Measurements from ENCODE around the gene RGS7. TPM values are rescaled to one million over a fixed set of nuclear protein-coding genes. Genes with fewer than 3 reads are reported as not detected.

RGS7 gene
- total and polyA plus RNA-seq, 2 of the 4 experiments (the other 2 are of a cell fraction), result 0.58 to 0.72 TPM

- Histone ChIP-seq H3K56ac (ENCODE audit: extremely low read depth, insufficient read depth, low read length) (no peak overlapping the region), H4K20me1 (ENCODE audit: insufficient read depth, low read length) (no peaks in the 10 kb centered on the region), H2BK20ac (ENCODE audit: low read depth, low read length) (no peak overlapping the region), H3K4me1 (ENCODE audit: control insufficient read depth, insufficient read depth, low read length) (peaks cover 4% of the 10 kb centered on the region; the same call in 1 of the 2 replicates), H3K18ac (ENCODE audit: low read depth, low read length) (no peak overlapping the region), H3K4ac (ENCODE audit: low read depth, low read length) (no peak overlapping the region), H2AFZ (replicated peaks; ENCODE audit: low read length, poor library complexity) (no peak overlapping the region), H3K9ac (ENCODE audit: low read depth, low read length) (no peak overlapping the region), H3K23ac (ENCODE audit: low read depth, low read length) (no peak overlapping the region), H2BK5ac (ENCODE audit: low read depth, low read length, poor library complexity, severe bottlenecking) (no peak overlapping the region), H2AK5ac (ENCODE audit: low read depth, low read length) (no peak overlapping the region), H3K27ac (ENCODE audit: insufficient read depth, low read length) (no peak overlapping the region), H2BK120ac (ENCODE audit: low read depth, low read length) (no peak overlapping the region), H3K27me3 (ENCODE audit: control insufficient read depth, insufficient read depth, low read length) (no peaks in the 10 kb centered on the region), H4K8ac (ENCODE audit: low read depth in 2 of 2, low read length in 2 of 2) (no peak overlapping the region), H2BK15ac (ENCODE audit: low read depth, low read length) (no peak overlapping the region), H3K79me1 (ENCODE audit: low read depth in 1 of 2, low read length in 2 of 2) (no peaks in the 10 kb centered on the region), H3K4me2 (ENCODE audit: low read depth, low read length) (no peak overlapping the region), H3K14ac (replicated peaks; ENCODE audit: low read depth, low read length) (no peak overlapping the region), H4K5ac (ENCODE audit: low read depth, low read length) (no peak overlapping the region), H2AK9ac (replicated peaks; ENCODE audit: low read depth, low read length, poor library complexity) (no peak overlapping the region), H3K9me3 (ENCODE audit: control insufficient read depth, insufficient read depth, low read length) (no peaks in the 10 kb centered on the region), H3K36me3 (ENCODE audit: control insufficient read depth, insufficient read depth, low read length) (no peaks in the 10 kb centered on the region), H4K91ac (ENCODE audit: insufficient read depth, low read depth, low read length) (no peak overlapping the region), H3K9me1 (ENCODE audit: insufficient read depth, low read length) (0 out of 2 replicates have a peak, but pooled peaks cover 2% of the 10 kb centered on the region), H3K4me3 (ENCODE audit: insufficient read depth, low read depth, low read length) (no peak overlapping the region)
- ATAC-seq (ENCODE audit: low read depth) (no peak), DNase-seq (no peak)
- CTCF ChIA-PET, result interaction anchor here (0.6 kb wide), 1 partner anchor 19 kb away, joined by 3 read pairs; no protein-coding TSS in a partner anchor
- BruUV-seq (replicated peaks), result no TSS peak
- POLR2A ChIA-PET (ENCODE audit: unreplicated experiment), result no interaction called here
- intact Hi-C loops (cut with micrococcal nuclease) (no loop called here), in situ Hi-C loops (cut with MboI; ENCODE audit: low sequenced_read_pairs) (no loop called here), dilution Hi-C loops (cut with HindIII; ENCODE audit: low sequenced_read_pairs, unreplicated experiment) (no loop called here)
- no CpG with 5 or more reads among the region's 2 CpGs for WGBS, 2 experiments (ENCODE audit: extremely low coverage in 2 of 2, insufficient read length in 1 of 2)
- no peak for TF ChIP-seq CHD1 (IDR thresholded peaks at IDR 0.05; ENCODE audit: low read depth, low read length)
- no peak for TF ChIP-seq MAFK (IDR thresholded peaks at IDR 0.05; ENCODE audit: low read depth, low read length)
- no peak for TF ChIP-seq POLR2A (IDR thresholded peaks at IDR 0.05; ENCODE audit: low read depth, low read length)
- TF ChIP-seq RAD21 (IDR thresholded peaks at IDR 0.05; ENCODE audit: low read length), result no peak
- TF ChIP-seq RCOR1 (IDR thresholded peaks at IDR 0.05; ENCODE audit: insufficient replicate concordance, low read length), result no peak
- TF ChIP-seq FOS (IDR thresholded peaks at IDR 0.05; ENCODE audit: low read depth, low read length), result no peak
- no peak for TF ChIP-seq CEBPB (IDR thresholded peaks at IDR 0.05; ENCODE audit: low read depth, low read length)
- TF ChIP-seq ELK1 (IDR thresholded peaks at IDR 0.05; ENCODE audit: borderline replicate concordance, low read depth, low read length), result no peak
- TF ChIP-seq, protein P1, sequence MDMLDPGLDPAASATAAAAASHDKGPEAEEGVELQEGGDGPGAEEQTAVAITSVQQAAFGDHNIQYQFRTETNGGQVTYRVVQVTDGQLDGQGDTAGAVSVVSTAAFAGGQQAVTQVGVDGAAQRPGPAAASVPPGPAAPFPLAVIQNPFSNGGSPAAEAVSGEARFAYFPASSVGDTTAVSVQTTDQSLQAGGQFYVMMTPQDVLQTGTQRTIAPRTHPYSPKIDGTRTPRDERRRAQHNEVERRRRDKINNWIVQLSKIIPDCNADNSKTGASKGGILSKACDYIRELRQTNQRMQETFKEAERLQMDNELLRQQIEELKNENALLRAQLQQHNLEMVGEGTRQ (IDR thresholded peaks at IDR 0.05; ENCODE audit: low read depth, low read length), result no peak
- no peak for TF ChIP-seq RFX5 (IDR thresholded peaks at IDR 0.05; ENCODE audit: low read depth, low read length)
- TF ChIP-seq BHLHE40 (IDR thresholded peaks at IDR 0.05; ENCODE audit: low read depth, low read length), result no peak
- TF ChIP-seq CTCF (conservative IDR thresholded peaks at IDR 0.05; ENCODE audit: low read depth, low read length), result no peak
- no peak for TF ChIP-seq SMC3 (IDR thresholded peaks at IDR 0.05; ENCODE audit: low read depth, low read length)
- no peak for TF ChIP-seq MXI1 (IDR thresholded peaks at IDR 0.05; ENCODE audit: borderline replicate concordance, low read depth, low read length)
- TF ChIP-seq NFE2L2 (IDR thresholded peaks at IDR 0.05; ENCODE audit: low read depth, low read length), result no peak
- no peak for TF ChIP-seq MAZ (IDR thresholded peaks at IDR 0.05; ENCODE audit: borderline replicate concordance, low read depth, low read length)
Observed at GRCh38 chr1:240802271-240802670, 554.7 kb downstream of the RGS7 start.

Data from IMR-90 (cell line).